Measurements from ENCODE around the gene YPEL1. TPM values are rescaled to one million over a fixed set of nuclear protein-coding genes. Genes with fewer than 3 reads are reported as not detected.

The YPEL1 gene
- total and polyA plus RNA-seq, 11 donors = 2.5 to 10.0 (median 7.3) TPM

GRCh38 chr22:21711851-21712250 is 23.7 kb downstream of the YPEL1 start:
- DNase-seq = no peak
- no peaks in the 10 kb centered on the region for H3K9me3 ChIP-seq
- peaks cover 0 to 7% (median 0%) of the 10 kb centered on the region in 9 donors for H3K36me3 ChIP-seq
- TF ChIP-seq POLR2A (IDR thresholded peaks at IDR 0.05) (no peak), CTCF (IDR thresholded peaks at IDR 0.05) (no peak)
- no peak overlapping the region for H3K27ac ChIP-seq
- WGBS, 4 donors = 88 to 93% (median 92%) methylated on average over 4 of the region's 4 CpGs
- ATAC-seq = no peak
- intact Hi-C loops (cut with DNase I) = loop anchor here in 8 of 10 donors (2.0 to 10.0 kb wide), 5 partner anchors 83 to 241 kb away; partner anchors contain the start of gene PPM1F (in 6 of the 8)
- no peak overlapping the region for H3K4me3 ChIP-seq
- peaks cover 0 to 32% (median 14%) of the 10 kb centered on the region in 12 donors for H3K4me1 ChIP-seq
- H3K27me3 ChIP-seq = no peaks in the 10 kb centered on the region

GRCh38 chr22:21710156-21710555 is 25.4 kb downstream of the YPEL1 start:
- H3K4me3 ChIP-seq = no peak overlapping the region
- no peak overlapping the region for H3K27ac ChIP-seq
- H3K9me3 ChIP-seq = no peaks in the 10 kb centered on the region
- DNase-seq = no peak
- no peaks in the 10 kb centered on the region for H3K27me3 ChIP-seq
- H3K4me1 ChIP-seq = peaks cover 0 to 32% (median 14%) of the 10 kb centered on the region in 12 donors
- ATAC-seq = no peak
- peaks cover 0 to 7% (median 0%) of the 10 kb centered on the region in 9 donors for H3K36me3 ChIP-seq
- TF ChIP-seq CTCF (IDR thresholded peaks at IDR 0.05) (no peak), POLR2A (IDR thresholded peaks at IDR 0.05) (no peak)
- intact Hi-C loops (cut with DNase I) = loop anchor here in 4 of 10 donors (5.0 to 10.0 kb wide), 3 partner anchors 85 to 242 kb away; partner anchors contain the start of gene PPM1F (in 3 of the 4)
- WGBS, 4 donors = 88 to 91% (median 90%) methylated on average over 7 of the region's 7 CpGs

- DNase-seq (no peak), ATAC-seq (no peak)
- no peak overlapping the region for H3K4me3 ChIP-seq
- no peak overlapping the region for H3K27ac ChIP-seq
- H3K27me3 ChIP-seq = no peaks in the 10 kb centered on the region
- H3K9me3 ChIP-seq = no peaks in the 10 kb centered on the region
- 84 to 93% (median 88%) methylated on average over 8 of the region's 8 CpGs for WGBS, 4 donors
- intact Hi-C loops (cut with DNase I) = loop anchor here in 4 of 10 donors (5.0 to 10.0 kb wide), 3 partner anchors 85 to 243 kb away; partner anchors contain the start of gene PPM1F (in 3 of the 4)
- peaks cover 0 to 32% (median 14%) of the 10 kb centered on the region in 12 donors for H3K4me1 ChIP-seq
- peaks cover 0 to 7% (median 0%) of the 10 kb centered on the region in 9 donors for H3K36me3 ChIP-seq
- TF ChIP-seq POLR2A (IDR thresholded peaks at IDR 0.05) (no peak), CTCF (IDR thresholded peaks at IDR 0.05) (no peak)
These were observed 25.9 kb downstream of the YPEL1 start for GRCh38 chr22:21709688-21710087.

GRCh38 chr22:21708960-21709359 is 26.6 kb downstream of the YPEL1 start:
- no peak overlapping the region for H3K27ac ChIP-seq
- H3K36me3 ChIP-seq = peaks cover 0 to 7% (median 0%) of the 10 kb centered on the region in 9 donors
- no peak for TF ChIP-seq CTCF (IDR thresholded peaks at IDR 0.05)
- no peak for TF ChIP-seq POLR2A (IDR thresholded peaks at IDR 0.05)
- WGBS, 4 donors = 93 to 98% (median 97%) methylated on average over 5 to 6 of the region's 6 CpGs
- no peak overlapping the region for H3K4me3 ChIP-seq
- ATAC-seq (no peak), DNase-seq (no peak)
- H3K4me1 ChIP-seq = peaks cover 0 to 26% (median 14%) of the 10 kb centered on the region in 12 donors
- H3K9me3 ChIP-seq = no peaks in the 10 kb centered on the region
- H3K27me3 ChIP-seq = no peaks in the 10 kb centered on the region
- intact Hi-C loops (cut with DNase I) = no loop called here

Measured in heart left ventricle (tissue), 16 donors.